ENCODE measurements around the gene BTBD9. TPM values are rescaled to one million over a fixed set of nuclear protein-coding genes. Genes with fewer than 3 reads are reported as not detected.

The BTBD9 gene
- total RNA-seq, 2 donors from 2014 or later: 14.2 to 18.2 TPM

DNA sequence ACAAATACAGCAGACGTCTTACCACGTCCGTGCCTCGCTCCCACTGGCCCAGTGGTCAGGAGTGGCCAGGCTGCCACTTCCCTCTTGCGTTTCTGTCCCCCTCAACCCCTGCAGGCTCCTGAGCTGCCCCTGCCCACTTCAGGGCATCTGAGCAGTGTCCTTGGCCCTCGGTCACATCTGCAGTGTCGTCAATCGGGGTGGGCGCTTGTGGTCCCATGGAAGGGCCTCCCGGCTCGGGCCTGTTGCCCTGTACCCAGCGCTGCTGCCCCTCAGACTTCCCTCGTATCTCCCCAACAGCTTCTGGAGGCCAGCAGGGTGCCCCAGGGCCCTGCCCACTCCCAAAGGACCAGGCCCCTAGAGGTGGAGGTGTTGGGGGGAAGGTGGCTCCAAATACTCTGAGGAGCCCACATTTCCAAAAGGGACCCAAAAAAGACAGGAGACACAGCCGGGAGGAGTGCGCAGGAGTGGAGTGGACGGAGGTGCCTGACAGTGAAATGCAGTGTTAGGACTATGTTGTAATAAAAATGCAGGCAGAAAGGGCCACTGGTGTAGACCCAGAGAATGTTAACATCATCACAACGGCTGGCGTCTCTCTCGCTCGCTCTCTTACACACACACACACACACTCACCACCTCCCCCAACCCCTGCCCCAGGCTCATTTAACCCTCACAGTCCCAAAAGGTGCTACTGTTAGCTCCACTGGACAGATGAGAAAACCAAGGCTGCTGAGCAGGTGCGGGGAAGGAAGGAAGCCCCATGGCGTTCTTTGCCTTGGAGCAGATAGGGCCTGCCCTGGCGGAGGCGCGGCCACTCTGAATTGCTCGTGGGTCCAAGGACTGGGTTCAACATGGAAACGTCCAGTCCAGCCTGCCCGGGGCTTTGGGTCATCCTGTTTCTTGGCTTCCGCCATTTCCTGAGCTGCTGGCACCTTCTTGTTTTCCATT, 476.3 kb downstream of the BTBD9 start:
- Histone ChIP-seq H3K4me1 (no peaks in the 10 kb centered on the region), H3K9me3 (no peaks in the 10 kb centered on the region), H3K27me3 (no peaks in the 10 kb centered on the region), H3K36me3 (no peaks in the 10 kb centered on the region), H3K4me3 (no peak overlapping the region), H3K27ac (no peak overlapping the region)
- DNase-seq (ENCODE audit: low spot score): no peak
- TF ChIP-seq, protein P1, sequence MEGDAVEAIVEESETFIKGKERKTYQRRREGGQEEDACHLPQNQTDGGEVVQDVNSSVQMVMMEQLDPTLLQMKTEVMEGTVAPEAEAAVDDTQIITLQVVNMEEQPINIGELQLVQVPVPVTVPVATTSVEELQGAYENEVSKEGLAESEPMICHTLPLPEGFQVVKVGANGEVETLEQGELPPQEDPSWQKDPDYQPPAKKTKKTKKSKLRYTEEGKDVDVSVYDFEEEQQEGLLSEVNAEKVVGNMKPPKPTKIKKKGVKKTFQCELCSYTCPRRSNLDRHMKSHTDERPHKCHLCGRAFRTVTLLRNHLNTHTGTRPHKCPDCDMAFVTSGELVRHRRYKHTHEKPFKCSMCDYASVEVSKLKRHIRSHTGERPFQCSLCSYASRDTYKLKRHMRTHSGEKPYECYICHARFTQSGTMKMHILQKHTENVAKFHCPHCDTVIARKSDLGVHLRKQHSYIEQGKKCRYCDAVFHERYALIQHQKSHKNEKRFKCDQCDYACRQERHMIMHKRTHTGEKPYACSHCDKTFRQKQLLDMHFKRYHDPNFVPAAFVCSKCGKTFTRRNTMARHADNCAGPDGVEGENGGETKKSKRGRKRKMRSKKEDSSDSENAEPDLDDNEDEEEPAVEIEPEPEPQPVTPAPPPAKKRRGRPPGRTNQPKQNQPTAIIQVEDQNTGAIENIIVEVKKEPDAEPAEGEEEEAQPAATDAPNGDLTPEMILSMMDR (IDR thresholded peaks at IDR 0.05): no peak

DNA sequence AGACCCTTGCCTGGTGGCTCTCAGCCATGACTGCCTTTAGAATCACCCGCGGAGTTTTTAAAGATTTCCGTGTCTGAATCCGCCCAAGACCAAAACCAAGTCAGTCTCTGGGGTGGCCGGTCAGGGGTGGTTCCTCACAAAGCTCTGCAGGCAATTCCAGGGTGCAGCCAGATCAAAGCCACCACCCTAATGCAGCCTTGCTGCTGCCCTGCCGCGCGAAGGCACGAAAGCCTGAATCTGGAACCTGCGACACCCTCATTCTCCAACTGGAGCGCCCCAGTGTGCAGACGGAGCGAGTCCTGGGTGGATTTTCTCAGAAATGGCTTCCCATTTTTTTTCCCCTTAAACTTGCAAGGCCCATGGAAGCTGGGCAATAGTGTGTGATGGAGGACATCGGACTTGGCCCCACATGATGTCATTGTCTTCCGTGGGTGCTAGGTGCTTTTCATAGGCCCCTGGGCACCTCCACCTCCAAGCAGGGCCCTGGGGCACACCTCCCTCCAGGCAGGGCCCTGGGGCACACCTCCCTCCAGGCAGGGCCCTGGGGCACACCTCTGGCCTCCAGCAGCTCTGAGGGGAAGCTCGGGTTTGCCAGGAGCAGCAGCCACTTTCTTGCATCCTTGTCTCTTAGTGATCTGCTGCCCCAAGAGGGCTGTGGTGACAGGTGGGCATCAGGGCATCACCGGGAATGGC, 477.1 kb downstream of the BTBD9 start:
- DNase-seq (ENCODE audit: low spot score): no peak
- H3K4me3 ChIP-seq: no peak overlapping the region
- TF ChIP-seq, protein P1 (IDR thresholded peaks at IDR 0.05): no peak
- no peak overlapping the region for H3K27ac ChIP-seq
- no peaks in the 10 kb centered on the region for H3K4me1 ChIP-seq
- H3K36me3 ChIP-seq: no peaks in the 10 kb centered on the region
- H3K27me3 ChIP-seq: no peaks in the 10 kb centered on the region
- no peaks in the 10 kb centered on the region for H3K9me3 ChIP-seq

DNA sequence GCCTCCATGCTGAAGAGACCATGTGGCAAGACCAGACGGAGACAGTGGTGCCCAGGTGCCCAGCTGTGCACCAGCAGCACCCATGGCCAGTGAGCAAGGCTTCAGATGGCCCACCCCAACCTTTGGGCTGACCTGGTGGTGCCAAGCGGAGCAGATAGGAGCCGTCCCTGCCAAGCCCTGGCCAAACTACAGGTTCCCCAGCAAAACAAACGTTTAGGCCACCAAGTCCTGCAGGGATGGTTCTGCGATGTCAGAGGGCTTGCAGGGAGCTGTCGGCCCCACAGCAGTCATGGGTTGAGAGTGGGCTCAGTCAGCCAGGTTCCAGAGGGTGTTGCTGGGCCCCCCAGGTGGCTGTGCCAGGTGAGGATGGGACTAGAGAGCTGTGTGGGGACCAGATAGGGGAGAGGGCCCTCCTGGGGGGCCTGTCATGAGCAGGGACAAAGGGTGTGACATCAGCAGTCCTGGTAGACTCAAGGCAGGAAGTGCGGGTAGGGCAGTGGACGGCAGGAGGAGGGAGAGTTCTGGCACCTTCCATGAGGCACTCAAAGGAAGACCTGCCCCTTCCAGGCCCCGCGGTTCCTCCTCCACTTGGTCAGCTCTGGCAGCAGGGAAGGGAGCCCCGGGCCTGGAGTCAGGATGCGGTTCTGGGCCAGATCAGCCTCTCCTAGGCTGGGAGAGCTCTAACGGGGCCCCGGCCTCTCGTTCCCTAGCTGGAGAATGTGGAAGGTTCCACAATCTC, 477.8 kb downstream of the BTBD9 start:
- Histone ChIP-seq H3K27me3 (no peaks in the 10 kb centered on the region), H3K9me3 (no peaks in the 10 kb centered on the region), H3K4me3 (no peak overlapping the region), H3K36me3 (no peaks in the 10 kb centered on the region), H3K27ac (no peak overlapping the region), H3K4me1 (no peaks in the 10 kb centered on the region)
- TF ChIP-seq, protein P1 (IDR thresholded peaks at IDR 0.05): no peak
- DNase-seq (ENCODE audit: low spot score): no peak

DNA sequence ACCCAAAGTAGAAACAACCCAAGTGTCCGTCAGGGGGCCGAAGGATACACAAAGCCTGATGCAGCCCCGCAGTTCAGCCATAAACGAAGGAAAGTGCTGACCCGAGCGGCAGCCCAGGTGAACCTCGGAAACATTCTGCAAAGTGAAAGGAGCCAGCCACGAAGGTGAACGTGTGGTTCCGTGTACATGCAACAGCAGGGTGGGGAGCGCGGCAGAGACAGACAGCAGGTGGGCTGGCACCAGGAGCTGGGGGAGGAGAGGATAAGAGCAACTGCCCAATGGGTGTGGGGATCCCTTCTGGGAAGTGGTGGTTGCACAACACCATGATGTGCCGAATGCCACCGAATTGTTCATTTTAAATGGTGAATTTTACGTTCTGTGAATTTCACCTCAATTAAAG, 478.4 kb downstream of the BTBD9 start:
- no peak for DNase-seq (ENCODE audit: low spot score)
- TF ChIP-seq, protein P1 (IDR thresholded peaks at IDR 0.05): no peak
- H3K36me3 ChIP-seq: no peaks in the 10 kb centered on the region
- no peaks in the 10 kb centered on the region for H3K4me1 ChIP-seq
- H3K4me3 ChIP-seq: no peak overlapping the region
- no peaks in the 10 kb centered on the region for H3K27me3 ChIP-seq
- no peak overlapping the region for H3K27ac ChIP-seq
- no peaks in the 10 kb centered on the region for H3K9me3 ChIP-seq

DNA sequence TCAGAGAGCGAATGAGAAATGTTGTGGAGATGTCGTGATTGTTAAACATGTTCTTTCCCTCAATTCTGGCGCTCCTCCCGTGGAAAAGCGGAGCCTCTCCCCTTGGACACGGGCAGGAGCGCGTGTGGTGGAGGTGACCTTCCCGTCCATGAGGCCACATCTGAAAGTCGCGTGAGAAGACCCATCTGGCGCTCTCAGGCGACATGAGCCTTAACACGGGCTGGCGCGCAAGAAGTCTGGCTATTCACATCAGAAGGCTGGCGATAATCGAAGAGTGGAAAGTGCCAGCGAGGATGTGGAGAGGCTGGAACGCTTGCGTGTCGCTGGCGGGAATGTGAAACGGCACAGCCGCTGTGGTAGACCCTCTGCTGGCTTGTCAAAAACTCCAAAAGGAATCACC, 478.9 kb downstream of the BTBD9 start:
- DNase-seq (ENCODE audit: low spot score): no peak

More for the DNA sequence above, 478.9 kb downstream of the BTBD9 start:
- H3K27me3 ChIP-seq: no peaks in the 10 kb centered on the region
- no peak overlapping the region for H3K4me3 ChIP-seq
- TF ChIP-seq, protein P1 (IDR thresholded peaks at IDR 0.05): no peak
- no peaks in the 10 kb centered on the region for H3K9me3 ChIP-seq
- no peaks in the 10 kb centered on the region for H3K36me3 ChIP-seq
- H3K27ac ChIP-seq: no peak overlapping the region
- no peaks in the 10 kb centered on the region for H3K4me1 ChIP-seq

Data from right atrium auricular region (tissue), 2 donors.